ENCODE data around the gene CDH4.
A peak's percentile ranks its signal among the peaks of the same experiment; 100 is the strongest.

CDH4 gene

GRCh38 chr20:61350500-61351250 lies 98.6 kb downstream of the CDH4 start:
- TF ChIP-seq, protein P1, sequence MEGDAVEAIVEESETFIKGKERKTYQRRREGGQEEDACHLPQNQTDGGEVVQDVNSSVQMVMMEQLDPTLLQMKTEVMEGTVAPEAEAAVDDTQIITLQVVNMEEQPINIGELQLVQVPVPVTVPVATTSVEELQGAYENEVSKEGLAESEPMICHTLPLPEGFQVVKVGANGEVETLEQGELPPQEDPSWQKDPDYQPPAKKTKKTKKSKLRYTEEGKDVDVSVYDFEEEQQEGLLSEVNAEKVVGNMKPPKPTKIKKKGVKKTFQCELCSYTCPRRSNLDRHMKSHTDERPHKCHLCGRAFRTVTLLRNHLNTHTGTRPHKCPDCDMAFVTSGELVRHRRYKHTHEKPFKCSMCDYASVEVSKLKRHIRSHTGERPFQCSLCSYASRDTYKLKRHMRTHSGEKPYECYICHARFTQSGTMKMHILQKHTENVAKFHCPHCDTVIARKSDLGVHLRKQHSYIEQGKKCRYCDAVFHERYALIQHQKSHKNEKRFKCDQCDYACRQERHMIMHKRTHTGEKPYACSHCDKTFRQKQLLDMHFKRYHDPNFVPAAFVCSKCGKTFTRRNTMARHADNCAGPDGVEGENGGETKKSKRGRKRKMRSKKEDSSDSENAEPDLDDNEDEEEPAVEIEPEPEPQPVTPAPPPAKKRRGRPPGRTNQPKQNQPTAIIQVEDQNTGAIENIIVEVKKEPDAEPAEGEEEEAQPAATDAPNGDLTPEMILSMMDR (IDR thresholded peaks at IDR 0.05; ENCODE audit: low read depth, low read length): no peak
- H3K4me3 ChIP-seq (replicated peaks in 1 of 2; ENCODE audit: low read depth in 2 of 2, low read length in 2 of 2): no peak overlapping the region
- no peak for DNase-seq (ENCODE audit: low read depth in 2 of 2)

GRCh38 chr20:61352346-61353260 lies 100.5 kb downstream of the CDH4 start:
- no peak overlapping the region for H3K4me3 ChIP-seq (replicated peaks in 1 of 2; ENCODE audit: low read depth in 2 of 2, low read length in 2 of 2)
- no peak for DNase-seq (ENCODE audit: low read depth in 2 of 2)
- TF ChIP-seq, protein P1 (IDR thresholded peaks at IDR 0.05; ENCODE audit: low read depth, low read length): no peak

DNA sequence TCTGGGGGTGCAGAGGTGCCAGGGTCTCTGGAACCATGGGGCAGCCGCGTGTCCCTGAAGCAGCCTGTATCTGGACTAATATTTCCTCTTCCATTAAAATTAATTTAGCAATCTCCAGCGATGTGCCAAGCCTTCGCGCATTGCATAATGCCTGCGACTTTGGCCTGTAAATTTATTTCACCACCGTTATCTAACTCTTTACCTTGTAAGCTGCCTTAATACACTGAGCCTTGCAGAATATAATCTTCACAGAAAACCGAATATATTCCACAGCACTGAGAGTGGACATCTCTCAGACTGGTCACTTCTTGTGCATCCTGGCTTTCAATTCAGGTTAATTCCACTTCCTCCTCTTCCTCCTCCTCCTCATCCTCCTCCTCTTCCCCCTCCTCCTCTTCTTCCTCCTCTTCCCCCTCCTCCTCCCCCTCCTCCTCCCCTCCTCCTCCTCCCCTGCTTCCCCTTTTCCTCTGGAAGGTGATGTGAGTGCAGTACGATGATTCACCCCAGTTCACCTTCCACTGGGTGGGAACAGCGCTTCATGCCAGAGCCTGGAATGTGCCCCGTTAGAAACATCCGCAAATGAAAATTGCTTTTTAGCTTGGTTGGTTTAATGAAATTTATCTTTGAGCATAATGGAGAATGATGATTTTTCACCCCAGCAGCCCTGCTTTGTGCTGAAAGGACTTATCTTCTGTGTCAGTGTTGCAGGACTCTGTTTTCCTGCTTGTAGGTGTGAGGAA lies 101.4 kb downstream of the CDH4 start:
- no peak overlapping the region for H3K4me3 ChIP-seq (replicated peaks in 1 of 2; ENCODE audit: low read depth in 2 of 2, low read length in 2 of 2)
- peak in 1 of 2 donors; percentile 10 for DNase-seq (ENCODE audit: low read depth in 2 of 2)
- TF ChIP-seq, protein P1 (IDR thresholded peaks at IDR 0.05; ENCODE audit: low read depth, low read length): no peak

DNA sequence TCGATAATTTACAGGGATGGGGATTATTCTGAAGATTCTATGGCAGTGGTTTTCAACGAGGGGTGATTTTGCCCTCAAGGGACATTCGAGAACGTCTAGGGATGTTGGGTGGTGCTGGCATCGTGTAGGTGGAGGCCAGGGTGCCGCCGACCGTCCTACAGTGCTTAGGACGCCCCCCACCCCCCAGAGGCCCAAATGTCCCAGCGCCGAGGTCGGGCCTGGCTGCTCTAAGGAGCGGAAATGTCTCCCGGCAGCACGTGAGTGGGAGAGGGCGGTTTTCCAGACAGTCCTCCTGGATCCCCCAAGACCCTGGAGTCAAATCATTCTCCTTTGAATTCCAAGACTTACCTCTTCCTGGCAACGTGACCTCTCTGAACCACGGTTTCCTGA lies 101.9 kb downstream of the CDH4 start:
- TF ChIP-seq, protein P1 (IDR thresholded peaks at IDR 0.05; ENCODE audit: low read depth, low read length): no peak
- DNase-seq (ENCODE audit: low read depth in 2 of 2): no peak
- no peak overlapping the region for H3K4me3 ChIP-seq (replicated peaks in 1 of 2; ENCODE audit: low read depth in 2 of 2, low read length in 2 of 2)

GRCh38 chr20:61354501-61354900 lies 102.4 kb downstream of the CDH4 start:
- no peak for DNase-seq (ENCODE audit: low read depth in 2 of 2)
- TF ChIP-seq, protein P1 (IDR thresholded peaks at IDR 0.05; ENCODE audit: low read depth, low read length): no peak
- H3K4me3 ChIP-seq (replicated peaks in 1 of 2; ENCODE audit: low read depth in 2 of 2, low read length in 2 of 2): no peak overlapping the region

DNA sequence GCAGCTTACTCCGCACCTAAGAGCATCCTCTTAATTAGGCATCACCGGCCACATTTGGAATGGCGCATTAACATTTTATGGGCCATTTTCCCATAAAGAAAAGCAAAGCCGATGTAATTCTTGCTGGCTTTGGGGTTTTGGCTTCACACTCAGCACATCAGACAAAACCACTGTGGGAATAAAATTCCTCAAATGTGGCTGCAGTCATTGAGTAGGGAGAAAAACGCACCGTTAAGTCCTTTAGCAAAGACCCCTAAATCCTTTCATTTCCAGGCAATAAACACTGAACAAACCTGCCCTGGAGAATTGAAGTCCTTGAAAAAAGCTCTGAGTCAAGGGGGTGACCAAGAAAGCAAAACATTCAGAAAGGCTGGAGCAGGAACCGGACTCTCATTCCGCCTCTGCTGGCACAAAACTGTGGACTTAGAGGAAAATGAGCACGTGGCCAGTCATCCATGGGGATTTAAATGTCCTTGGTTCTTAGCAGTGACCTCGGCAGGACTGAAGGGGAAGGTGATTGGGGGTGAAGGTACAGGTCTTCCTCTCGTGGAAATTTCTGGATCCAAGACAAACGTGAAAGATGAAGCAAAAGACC lies 102.9 kb downstream of the CDH4 start:
- no peak for DNase-seq (ENCODE audit: low read depth in 2 of 2)

More for the DNA sequence above, 102.9 kb downstream of the CDH4 start:
- TF ChIP-seq, protein P1 (IDR thresholded peaks at IDR 0.05; ENCODE audit: low read depth, low read length): no peak
- no peak overlapping the region for H3K4me3 ChIP-seq (replicated peaks in 1 of 2; ENCODE audit: low read depth in 2 of 2, low read length in 2 of 2)
